NOMO-1 treated with dmso at 0.1 percent for 144 hours (cell line): ENCODE results near the gene PRKACB.

Source experiments
- DNase-seq: peaks from one replicate; lab custom pipeline; 2025; ENCODE audit not compliant: unreplicated experiment; lab: John Stamatoyannopoulos, UW

The PRKACB gene

GRCh38 chr1:84155517-84155916, 11.4 kb downstream of the PRKACB start:
- DNase-seq = no peak

GRCh38 chr1:84156210-84156621, 12.1 kb downstream of the PRKACB start:
- no peak for DNase-seq

- peak; percentile 40 for DNase-seq
Measured at GRCh38 chr1:84159533-84160240, 15.6 kb downstream of the PRKACB start.

- DNase-seq = no peak
Measured at GRCh38 chr1:84162295-84162694, 18.2 kb downstream of the PRKACB start.

DNA sequence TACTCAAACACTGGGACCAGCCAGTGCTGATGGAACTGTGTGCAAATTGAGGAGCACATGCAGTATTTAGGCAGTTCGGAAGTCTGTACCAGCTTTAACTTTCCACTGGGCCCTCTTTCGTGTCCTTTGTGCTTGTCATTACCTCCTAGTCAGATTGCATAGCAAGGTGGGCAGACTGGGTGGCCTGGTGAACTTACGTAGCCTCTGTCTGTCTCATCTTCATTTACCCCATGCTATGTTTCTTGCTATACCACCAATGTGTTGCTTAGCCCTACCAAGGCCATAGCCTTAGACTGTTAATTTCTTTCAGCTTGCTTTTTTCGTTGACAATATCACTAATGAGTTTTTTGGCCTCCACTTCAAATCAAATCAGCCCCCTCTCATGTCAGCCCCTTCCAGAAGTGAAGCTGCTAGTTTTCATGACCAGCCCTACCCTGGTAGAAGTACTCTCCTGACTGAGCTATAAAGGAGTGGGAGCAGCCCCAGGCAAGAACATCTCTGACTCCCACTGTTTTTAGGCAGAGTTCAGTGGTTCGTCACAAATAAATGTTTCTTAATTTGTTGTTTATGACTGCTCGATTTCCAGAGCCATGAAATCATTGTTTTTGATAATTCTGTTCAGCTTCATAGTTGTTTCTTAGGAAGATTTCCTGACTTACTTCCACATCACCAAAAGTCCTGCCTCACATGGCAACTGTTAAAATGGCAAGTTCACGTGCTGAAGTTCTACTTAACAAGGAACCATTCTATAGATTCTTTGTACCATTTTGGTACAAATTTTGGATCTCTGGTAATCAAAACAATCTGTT, 19.3 kb downstream of the PRKACB start:
- DNase-seq = no peak

DNA sequence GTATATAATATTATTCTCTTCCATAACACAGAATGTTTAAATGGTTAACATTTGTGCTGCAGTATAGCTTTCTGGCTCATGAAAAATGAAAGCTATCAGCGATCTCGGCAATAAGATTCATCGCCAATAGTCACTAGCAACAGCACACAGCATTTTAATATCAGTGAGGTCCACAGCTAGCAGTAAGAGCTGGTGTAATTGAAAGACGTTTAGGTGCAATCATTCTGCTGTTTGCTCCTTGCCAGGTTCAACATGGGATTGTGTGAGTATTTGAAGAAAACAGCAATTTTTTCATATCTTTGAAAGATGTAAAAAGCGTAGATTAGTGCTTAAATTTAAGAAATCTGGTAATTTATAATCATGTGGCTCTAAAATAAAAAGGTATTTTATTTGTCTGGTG, 20.1 kb downstream of the PRKACB start:
- no peak for DNase-seq

GRCh38 chr1:84164567-84165021, 20.5 kb downstream of the PRKACB start:
- DNase-seq = no peak

- DNase-seq = no peak
Measured at GRCh38 chr1:84165601-84166000, 21.5 kb downstream of the PRKACB start.

GRCh38 chr1:84166797-84167196, 22.7 kb downstream of the PRKACB start:
- no peak for DNase-seq

DNA sequence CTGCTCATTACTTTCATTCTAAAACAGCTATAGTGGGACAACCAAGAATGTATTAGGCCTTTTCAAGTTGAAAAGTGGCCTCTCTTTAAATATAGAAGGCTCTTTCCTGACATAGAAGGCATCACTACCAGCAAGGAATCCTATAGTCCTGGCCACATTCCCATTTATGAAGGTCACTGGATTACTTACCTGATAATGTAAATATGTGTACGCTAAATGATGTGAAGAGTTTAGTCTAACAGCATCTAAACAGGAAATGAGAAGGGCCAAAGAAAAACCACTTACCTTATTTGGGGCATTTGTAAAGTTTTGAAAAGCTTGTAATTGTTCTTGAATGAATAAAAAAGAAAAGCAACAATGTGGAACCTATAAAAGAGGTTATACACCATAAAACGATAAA, 24.7 kb downstream of the PRKACB start:
- DNase-seq = no peak

- DNase-seq = no peak
Measured at GRCh38 chr1:84170171-84170570, 26.1 kb downstream of the PRKACB start.

- DNase-seq = no peak
Measured at GRCh38 chr1:84171481-84171880, 27.4 kb downstream of the PRKACB start.

DNA sequence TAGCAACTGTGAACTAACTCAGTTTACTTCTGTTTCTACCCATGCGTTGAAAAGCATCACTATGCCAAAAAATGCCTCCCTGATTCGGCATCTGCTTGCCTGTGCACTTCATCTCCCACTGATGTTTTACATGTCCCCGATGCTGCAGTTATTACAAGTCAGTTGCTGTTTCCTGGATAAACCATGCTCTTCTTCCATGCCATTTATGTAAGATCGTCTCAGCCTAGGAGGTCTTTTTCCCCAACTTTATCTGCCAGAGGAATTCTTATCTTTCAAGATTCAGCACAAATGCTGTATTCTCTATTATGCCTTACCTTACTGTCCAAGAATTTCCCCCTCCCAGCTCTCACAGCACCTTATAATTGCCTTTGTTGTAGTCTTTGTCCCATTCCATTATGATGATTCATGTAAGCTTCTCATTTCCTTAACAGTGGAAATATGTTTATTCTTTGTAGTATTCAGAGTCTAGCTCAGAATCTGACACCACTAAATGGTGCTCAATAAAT, 30.0 kb downstream of the PRKACB start:
- no peak for DNase-seq

DNA sequence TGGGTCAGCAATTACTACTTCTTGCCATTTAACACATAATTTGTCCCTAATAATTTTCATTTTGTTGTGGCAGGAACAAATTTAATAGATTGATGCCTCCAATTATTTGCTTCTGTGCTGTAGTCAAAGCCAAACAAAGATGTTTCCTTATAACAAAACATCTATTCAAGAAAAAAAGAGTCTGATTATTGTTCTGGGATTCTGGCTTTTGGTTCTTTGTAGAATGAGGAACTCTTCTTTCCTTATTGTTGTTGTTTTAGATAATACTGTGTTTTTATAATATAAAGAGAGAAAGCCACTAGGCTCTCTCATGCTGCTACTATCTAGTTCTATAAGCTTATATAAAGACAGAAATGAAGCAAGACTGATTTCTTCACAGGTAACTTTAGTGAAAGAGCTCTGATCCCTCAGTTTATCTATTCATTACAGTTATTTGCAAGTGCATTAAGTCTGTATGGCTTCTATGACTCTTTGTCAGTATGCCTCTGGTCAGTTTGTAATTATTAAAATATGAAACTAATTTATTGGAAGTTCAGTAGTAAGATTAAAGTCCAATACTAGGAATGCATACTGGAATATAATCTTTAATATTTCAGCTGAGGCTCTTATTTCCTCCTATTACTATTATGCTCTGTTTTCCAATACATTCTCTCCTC, 37.4 kb downstream of the PRKACB start:
- no peak for DNase-seq

- no peak for DNase-seq
Measured at GRCh38 chr1:84190455-84190854, 46.4 kb downstream of the PRKACB start.

GRCh38 chr1:84192681-84193080, 48.6 kb downstream of the PRKACB start:
- DNase-seq = no peak

DNA sequence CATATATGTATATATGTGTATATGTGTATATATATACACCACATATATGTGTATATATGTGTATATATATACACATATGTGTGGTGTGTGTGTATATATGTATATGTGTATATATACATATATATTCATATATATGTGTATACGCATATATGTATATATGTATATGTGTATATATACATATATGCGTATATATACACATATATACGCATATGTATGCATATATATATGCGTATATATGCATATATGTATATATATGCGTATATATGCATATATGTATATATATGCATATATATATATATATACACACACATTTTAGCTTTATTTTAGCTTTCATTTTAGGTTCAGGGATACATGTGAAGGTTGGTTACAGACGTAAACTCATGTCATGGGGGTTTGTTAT, 54.8 kb downstream of the PRKACB start:
- no peak for DNase-seq

- DNase-seq = no peak
Measured at GRCh38 chr1:84199257-84199656, 55.2 kb downstream of the PRKACB start.

- DNase-seq = no peak
Measured at GRCh38 chr1:84202126-84202525, 58.1 kb downstream of the PRKACB start.

GRCh38 chr1:84206375-84206774, 62.3 kb downstream of the PRKACB start:
- DNase-seq = no peak

DNA sequence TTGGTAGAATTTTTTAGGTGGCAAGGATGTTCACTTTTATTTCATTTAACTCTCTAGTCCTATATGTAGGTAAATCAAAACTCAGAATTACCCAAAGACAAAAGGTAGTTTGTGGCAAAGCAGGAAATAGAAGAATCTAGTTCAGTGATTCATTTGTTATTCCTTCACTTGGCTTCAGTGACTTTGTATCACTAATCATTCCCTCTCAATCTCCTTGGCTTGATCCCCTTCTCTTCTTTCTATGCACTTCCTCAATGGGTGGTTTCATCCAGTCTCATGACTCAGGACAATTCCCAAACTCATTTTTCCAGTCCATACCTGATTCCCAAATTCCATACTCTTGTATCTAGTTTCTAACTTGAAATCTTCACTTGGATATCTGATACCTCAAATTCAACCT, 64.9 kb downstream of the PRKACB start:
- no peak for DNase-seq
